ENCODE measurements around the gene NTRK3. TPM values are rescaled to one million over a fixed set of nuclear protein-coding genes. Genes with fewer than 3 reads are reported as not detected.

The NTRK3 gene
- total and polyA plus RNA-seq, 2 of the 8 experiments (the other 6 are each of a cell fraction or from before 2014, with no cell fraction given), result 4.5 to 6.8 TPM

DNA sequence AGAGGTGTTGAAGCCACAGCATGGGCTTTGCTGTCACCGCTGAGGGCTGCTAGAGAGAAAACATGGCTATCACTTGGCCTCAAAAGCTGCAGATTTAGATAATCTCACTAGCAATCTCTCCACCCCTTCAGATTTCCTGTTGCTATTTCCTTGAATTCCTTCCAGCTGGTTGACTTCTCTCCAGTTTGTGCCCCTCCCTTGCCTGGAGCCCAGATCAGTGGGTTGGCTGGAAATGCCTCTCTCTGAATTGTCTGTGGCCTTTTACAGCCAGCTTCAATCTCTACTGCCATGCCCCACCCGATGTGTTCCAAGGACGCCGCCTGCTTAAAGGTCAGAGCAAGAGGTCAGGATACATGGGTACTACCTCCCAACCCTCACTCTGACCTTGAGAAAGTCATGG, 294.1 kb downstream of the NTRK3 start (continued):
- TF ChIP-seq, protein P1, sequence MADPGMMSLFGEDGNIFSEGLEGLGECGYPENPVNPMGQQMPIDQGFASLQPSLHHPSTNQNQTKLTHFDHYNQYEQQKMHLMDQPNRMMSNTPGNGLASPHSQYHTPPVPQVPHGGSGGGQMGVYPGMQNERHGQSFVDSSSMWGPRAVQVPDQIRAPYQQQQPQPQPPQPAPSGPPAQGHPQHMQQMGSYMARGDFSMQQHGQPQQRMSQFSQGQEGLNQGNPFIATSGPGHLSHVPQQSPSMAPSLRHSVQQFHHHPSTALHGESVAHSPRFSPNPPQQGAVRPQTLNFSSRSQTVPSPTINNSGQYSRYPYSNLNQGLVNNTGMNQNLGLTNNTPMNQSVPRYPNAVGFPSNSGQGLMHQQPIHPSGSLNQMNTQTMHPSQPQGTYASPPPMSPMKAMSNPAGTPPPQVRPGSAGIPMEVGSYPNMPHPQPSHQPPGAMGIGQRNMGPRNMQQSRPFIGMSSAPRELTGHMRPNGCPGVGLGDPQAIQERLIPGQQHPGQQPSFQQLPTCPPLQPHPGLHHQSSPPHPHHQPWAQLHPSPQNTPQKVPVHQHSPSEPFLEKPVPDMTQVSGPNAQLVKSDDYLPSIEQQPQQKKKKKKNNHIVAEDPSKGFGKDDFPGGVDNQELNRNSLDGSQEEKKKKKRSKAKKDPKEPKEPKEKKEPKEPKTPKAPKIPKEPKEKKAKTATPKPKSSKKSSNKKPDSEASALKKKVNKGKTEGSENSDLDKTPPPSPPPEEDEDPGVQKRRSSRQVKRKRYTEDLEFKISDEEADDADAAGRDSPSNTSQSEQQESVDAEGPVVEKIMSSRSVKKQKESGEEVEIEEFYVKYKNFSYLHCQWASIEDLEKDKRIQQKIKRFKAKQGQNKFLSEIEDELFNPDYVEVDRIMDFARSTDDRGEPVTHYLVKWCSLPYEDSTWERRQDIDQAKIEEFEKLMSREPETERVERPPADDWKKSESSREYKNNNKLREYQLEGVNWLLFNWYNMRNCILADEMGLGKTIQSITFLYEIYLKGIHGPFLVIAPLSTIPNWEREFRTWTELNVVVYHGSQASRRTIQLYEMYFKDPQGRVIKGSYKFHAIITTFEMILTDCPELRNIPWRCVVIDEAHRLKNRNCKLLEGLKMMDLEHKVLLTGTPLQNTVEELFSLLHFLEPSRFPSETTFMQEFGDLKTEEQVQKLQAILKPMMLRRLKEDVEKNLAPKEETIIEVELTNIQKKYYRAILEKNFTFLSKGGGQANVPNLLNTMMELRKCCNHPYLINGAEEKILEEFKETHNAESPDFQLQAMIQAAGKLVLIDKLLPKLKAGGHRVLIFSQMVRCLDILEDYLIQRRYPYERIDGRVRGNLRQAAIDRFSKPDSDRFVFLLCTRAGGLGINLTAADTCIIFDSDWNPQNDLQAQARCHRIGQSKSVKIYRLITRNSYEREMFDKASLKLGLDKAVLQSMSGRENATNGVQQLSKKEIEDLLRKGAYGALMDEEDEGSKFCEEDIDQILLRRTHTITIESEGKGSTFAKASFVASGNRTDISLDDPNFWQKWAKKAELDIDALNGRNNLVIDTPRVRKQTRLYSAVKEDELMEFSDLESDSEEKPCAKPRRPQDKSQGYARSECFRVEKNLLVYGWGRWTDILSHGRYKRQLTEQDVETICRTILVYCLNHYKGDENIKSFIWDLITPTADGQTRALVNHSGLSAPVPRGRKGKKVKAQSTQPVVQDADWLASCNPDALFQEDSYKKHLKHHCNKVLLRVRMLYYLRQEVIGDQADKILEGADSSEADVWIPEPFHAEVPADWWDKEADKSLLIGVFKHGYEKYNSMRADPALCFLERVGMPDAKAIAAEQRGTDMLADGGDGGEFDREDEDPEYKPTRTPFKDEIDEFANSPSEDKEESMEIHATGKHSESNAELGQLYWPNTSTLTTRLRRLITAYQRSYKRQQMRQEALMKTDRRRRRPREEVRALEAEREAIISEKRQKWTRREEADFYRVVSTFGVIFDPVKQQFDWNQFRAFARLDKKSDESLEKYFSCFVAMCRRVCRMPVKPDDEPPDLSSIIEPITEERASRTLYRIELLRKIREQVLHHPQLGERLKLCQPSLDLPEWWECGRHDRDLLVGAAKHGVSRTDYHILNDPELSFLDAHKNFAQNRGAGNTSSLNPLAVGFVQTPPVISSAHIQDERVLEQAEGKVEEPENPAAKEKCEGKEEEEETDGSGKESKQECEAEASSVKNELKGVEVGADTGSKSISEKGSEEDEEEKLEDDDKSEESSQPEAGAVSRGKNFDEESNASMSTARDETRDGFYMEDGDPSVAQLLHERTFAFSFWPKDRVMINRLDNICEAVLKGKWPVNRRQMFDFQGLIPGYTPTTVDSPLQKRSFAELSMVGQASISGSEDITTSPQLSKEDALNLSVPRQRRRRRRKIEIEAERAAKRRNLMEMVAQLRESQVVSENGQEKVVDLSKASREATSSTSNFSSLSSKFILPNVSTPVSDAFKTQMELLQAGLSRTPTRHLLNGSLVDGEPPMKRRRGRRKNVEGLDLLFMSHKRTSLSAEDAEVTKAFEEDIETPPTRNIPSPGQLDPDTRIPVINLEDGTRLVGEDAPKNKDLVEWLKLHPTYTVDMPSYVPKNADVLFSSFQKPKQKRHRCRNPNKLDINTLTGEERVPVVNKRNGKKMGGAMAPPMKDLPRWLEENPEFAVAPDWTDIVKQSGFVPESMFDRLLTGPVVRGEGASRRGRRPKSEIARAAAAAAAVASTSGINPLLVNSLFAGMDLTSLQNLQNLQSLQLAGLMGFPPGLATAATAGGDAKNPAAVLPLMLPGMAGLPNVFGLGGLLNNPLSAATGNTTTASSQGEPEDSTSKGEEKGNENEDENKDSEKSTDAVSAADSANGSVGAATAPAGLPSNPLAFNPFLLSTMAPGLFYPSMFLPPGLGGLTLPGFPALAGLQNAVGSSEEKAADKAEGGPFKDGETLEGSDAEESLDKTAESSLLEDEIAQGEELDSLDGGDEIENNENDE (IDR thresholded peaks at IDR 0.05; ENCODE audit: insufficient replicate concordance, low read length), result no peak
